ENCODE measurements around the gene SLC5A7.

DNA sequence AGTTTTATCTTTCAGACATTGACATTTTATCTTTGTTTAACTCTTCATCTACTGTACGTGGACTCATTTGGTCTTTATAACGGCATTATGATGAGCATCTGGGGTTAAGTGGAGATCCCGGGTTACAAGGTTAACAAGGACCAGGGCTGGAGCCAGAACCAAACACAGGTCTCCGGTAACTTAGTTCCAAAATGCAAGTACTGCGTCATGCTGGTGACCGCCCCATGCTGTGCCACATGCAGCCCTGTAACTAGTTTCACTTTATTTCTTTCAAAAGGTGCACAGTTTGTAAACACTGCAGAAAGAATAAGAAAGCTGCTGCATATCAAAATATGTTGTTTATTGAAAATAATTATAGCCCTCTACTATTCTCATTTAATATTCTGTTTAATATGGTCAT is 3.1 kb downstream of the SLC5A7 start:
- no peak for TF ChIP-seq POLR2A (IDR thresholded peaks at IDR 0.05)
- TF ChIP-seq, protein P1, sequence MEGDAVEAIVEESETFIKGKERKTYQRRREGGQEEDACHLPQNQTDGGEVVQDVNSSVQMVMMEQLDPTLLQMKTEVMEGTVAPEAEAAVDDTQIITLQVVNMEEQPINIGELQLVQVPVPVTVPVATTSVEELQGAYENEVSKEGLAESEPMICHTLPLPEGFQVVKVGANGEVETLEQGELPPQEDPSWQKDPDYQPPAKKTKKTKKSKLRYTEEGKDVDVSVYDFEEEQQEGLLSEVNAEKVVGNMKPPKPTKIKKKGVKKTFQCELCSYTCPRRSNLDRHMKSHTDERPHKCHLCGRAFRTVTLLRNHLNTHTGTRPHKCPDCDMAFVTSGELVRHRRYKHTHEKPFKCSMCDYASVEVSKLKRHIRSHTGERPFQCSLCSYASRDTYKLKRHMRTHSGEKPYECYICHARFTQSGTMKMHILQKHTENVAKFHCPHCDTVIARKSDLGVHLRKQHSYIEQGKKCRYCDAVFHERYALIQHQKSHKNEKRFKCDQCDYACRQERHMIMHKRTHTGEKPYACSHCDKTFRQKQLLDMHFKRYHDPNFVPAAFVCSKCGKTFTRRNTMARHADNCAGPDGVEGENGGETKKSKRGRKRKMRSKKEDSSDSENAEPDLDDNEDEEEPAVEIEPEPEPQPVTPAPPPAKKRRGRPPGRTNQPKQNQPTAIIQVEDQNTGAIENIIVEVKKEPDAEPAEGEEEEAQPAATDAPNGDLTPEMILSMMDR (IDR thresholded peaks at IDR 0.05): no peak

All from lower leg skin (tissue), 3 donors.